ENCODE measurements around the gene FGF4. TPM values are rescaled to one million over a fixed set of nuclear protein-coding genes. Genes with fewer than 3 reads are reported as not detected.

Gene FGF4
- total RNA-seq, 4 donors from 2014 or later, result not detected

Other genes with a start within 250 kb of the FGF4 start
- gene CCND1, start 134.2 kb downstream of the FGF4 start, total RNA-seq, result 10 to 100 TPM; 54.4 to 92.7 (median 62.0) TPM
- gene LTO1, start 100.0 kb downstream of the FGF4 start, total RNA-seq, result 10 to 100 TPM; 12.2 to 18.6 (median 14.1) TPM
- gene FGF19, start 71.3 kb downstream of the FGF4 start, total RNA-seq, result not detected
- gene FGF3, start 44.1 kb upstream of the FGF4 start, total RNA-seq, result not detected

All from esophagus muscularis mucosa (tissue), 4 donors.